Ishikawa (cell line): ENCODE data around the gene COL13A1.

Experiments
- CEBPB ChIP-seq: IDR thresholded peaks from 2 replicates; pipeline ENCODE4 v1.6.1; 2012
- EGR1 ChIP-seq: IDR thresholded peaks from 2 replicates; pipeline ENCODE4 v1.6.1; 2012
- EP300 ChIP-seq: IDR thresholded peaks from 2 replicates; pipeline ENCODE4 v1.6.1; 2012; ENCODE audit warnings: borderline replicate concordance
- NFIC ChIP-seq: IDR thresholded peaks from 2 replicates; pipeline ENCODE4 v1.6.1; 2012
- RAD21 ChIP-seq: IDR thresholded peaks from 2 replicates; pipeline ENCODE4 v1.6.1; 2012; ENCODE audit warnings: low read depth
- REST ChIP-seq: IDR thresholded peaks from 2 replicates; pipeline ENCODE4 v1.6.1; 2012; ENCODE audit warnings: low read depth, mild to moderate bottlenecking
- TAF1 ChIP-seq: IDR thresholded peaks from 2 replicates; pipeline ENCODE4 v1.6.1; 2012; ENCODE audit warnings: low read depth, mild to moderate bottlenecking
- TCF12 ChIP-seq: IDR thresholded peaks from 2 replicates; pipeline ENCODE4 v1.6.1; 2012; ENCODE audit warnings: low read depth
- USF1 ChIP-seq: IDR thresholded peaks from 2 replicates; pipeline ENCODE4 v1.6.1; 2012
- YY1 ChIP-seq: IDR thresholded peaks from 2 replicates; pipeline ENCODE4 v1.6.1; 2012; ENCODE audit warnings: low read depth
- ZBTB7A ChIP-seq: IDR thresholded peaks from 2 replicates; pipeline ENCODE4 v1.6.1; 2012; ENCODE audit warnings: low read depth

GRCh38 chr10:69809318-69809717 is 7.6 kb downstream of the COL13A1 start:
- TF ChIP-seq TAF1, result no peak
- TF ChIP-seq REST, result no peak
- no peak for TF ChIP-seq ZBTB7A
- TF ChIP-seq EGR1, result no peak
- no peak for TF ChIP-seq TCF12
- TF ChIP-seq EP300, result no peak
- no peak for TF ChIP-seq RAD21
- no peak for TF ChIP-seq NFIC
- no peak for TF ChIP-seq YY1
- no peak for TF ChIP-seq CEBPB
- TF ChIP-seq USF1, result no peak
